Stimulated activated CD4-positive, alpha-beta T cell treated with anti-CD3 and anti-CD28 coated beads, Interleukin-1b, Interleukin-23, amount 100 ng/mL, for 48 hours (primary cell): Measurements from ENCODE around the gene TNFRSF8.

Source experiments
- DNase-seq: peaks from one replicate; pipeline ENCODE4 v3.0.0-alpha.2; 2020

Gene TNFRSF8

GRCh38 chr1:12162459-12163137 lies 99.5 kb downstream of the TNFRSF8 start:
- DNase-seq: no peak

- DNase-seq: no peak
Measured at GRCh38 chr1:12163210-12163609, 100.1 kb downstream of the TNFRSF8 start.

- no peak for DNase-seq
Measured at GRCh38 chr1:12164210-12164609, 101.1 kb downstream of the TNFRSF8 start.

- no peak for DNase-seq
Measured at GRCh38 chr1:12165342-12165741, 102.2 kb downstream of the TNFRSF8 start.

GRCh38 chr1:12166834-12167492 lies 103.9 kb downstream of the TNFRSF8 start, which contains the start of gene TNFRSF1B:
TSS of gene TNFRSF1B (plus strand) at chr1:12166991. CDS start at chr1:12167092, 101 bp downstream.
- peak; percentile 62 for DNase-seq

GRCh38 chr1:12167493-12168429 lies 104.7 kb downstream of the TNFRSF8 start:
- DNase-seq: no peak

- no peak for DNase-seq
Measured at GRCh38 chr1:12168451-12169160, 105.5 kb downstream of the TNFRSF8 start.

GRCh38 chr1:12169442-12170135 lies 106.5 kb downstream of the TNFRSF8 start:
- no peak for DNase-seq

- DNase-seq: no peak
Measured at GRCh38 chr1:12170263-12170671, 107.2 kb downstream of the TNFRSF8 start.

- DNase-seq: peak; percentile 38
Measured at GRCh38 chr1:12171206-12172041, 108.3 kb downstream of the TNFRSF8 start.

- peak; percentile 25 for DNase-seq
Measured at GRCh38 chr1:12172042-12172851, 109.1 kb downstream of the TNFRSF8 start.

GRCh38 chr1:12173041-12173509 lies 110.0 kb downstream of the TNFRSF8 start:
- no peak for DNase-seq

- DNase-seq: peak; percentile 86
Measured at GRCh38 chr1:12173631-12174121, 110.6 kb downstream of the TNFRSF8 start.

GRCh38 chr1:12174924-12175810 lies 112.1 kb downstream of the TNFRSF8 start:
- no peak for DNase-seq

- no peak for DNase-seq
Measured at GRCh38 chr1:12176298-12177118, 113.4 kb downstream of the TNFRSF8 start.

- no peak for DNase-seq
Measured at GRCh38 chr1:12177156-12177998, 114.3 kb downstream of the TNFRSF8 start.

GRCh38 chr1:12177999-12178441 lies 114.9 kb downstream of the TNFRSF8 start:
- peak; percentile 96 for DNase-seq
